H1 (cell line): ENCODE measurements around the gene ETNK1. TPM values are rescaled to one million over a fixed set of nuclear protein-coding genes. Genes with fewer than 3 reads are reported as not detected.

Experiments used
- BRCA1 ChIP-seq: IDR thresholded peaks from 2 replicates; pipeline ENCODE4 v1.6.1; 2012; ENCODE audit warnings: low read depth, low read length, improper control_type of control experiment
- CBX5 ChIP-seq: fragments of 300-800, 300-1000 bp; sonication (generic); IDR thresholded peaks from 2 replicates; pipeline ENCODE4 v1.7.1; 2016; ENCODE audit warnings: antibody characterized with exemption, low read length, low read depth
- CBX8 ChIP-seq: fragments of 300-800, 300-1000 bp; sonication (generic); IDR thresholded peaks from 2 replicates; pipeline ENCODE4 v1.7.1; 2016; ENCODE audit warnings: low read depth, low read length, borderline replicate concordance
- CHD2 ChIP-seq: IDR thresholded peaks from 2 replicates; pipeline ENCODE4 v1.6.1; 2012; ENCODE audit warnings: low read length, improper control_type of control experiment
- CTBP2 ChIP-seq: IDR thresholded peaks from 2 replicates; pipeline ENCODE4 v1.7.0; 2011; ENCODE audit warnings: borderline replicate concordance, mild to moderate bottlenecking, moderate library complexity, mixed read lengths, low read length; ENCODE audit not compliant: insufficient read depth, insufficient read length
- EP300 ChIP-seq, 2 experiments: IDR thresholded peaks; 1 replicate in 1 of 2; 2 replicates in 1 of 2; pipeline ENCODE4 v1.6.1; 2011 to 2012; ENCODE audit warnings: low read depth in 2 of 2, low read length in 2 of 2, mild to moderate bottlenecking in 2 of 2, borderline replicate concordance in 1 of 2, inconsistent platforms in 1 of 2, moderate library complexity in 1 of 2
- EZH2 ChIP-seq: fragments of 200-600 bp; sonication (generic); IDR thresholded peaks from 2 replicates; pipeline ENCODE4 v1.7.1; 2012; ENCODE audit warnings: low read depth, mild to moderate bottlenecking, moderate library complexity, low read length, inconsistent platforms; ENCODE audit not compliant: severe bottlenecking
- GABPA ChIP-seq: IDR thresholded peaks from 2 replicates; pipeline ENCODE4 v1.6.1; 2011; ENCODE audit warnings: mild to moderate bottlenecking, low read length, moderate library complexity, borderline replicate concordance; ENCODE audit not compliant: insufficient read depth
- GTF2F1 ChIP-seq: IDR thresholded peaks from 2 replicates; pipeline ENCODE4 v1.6.1; 2012; ENCODE audit warnings: low read depth, low read length, improper control_type of control experiment, borderline replicate concordance
- HDAC2 ChIP-seq, 2 experiments: fragments of 300-600 bp in 1 of 2; sonication (generic) in 1 of 2; IDR thresholded peaks; 2 replicates each; pipeline ENCODE4 v1.6.1; 2011 to 2012; ENCODE audit warnings: low read depth in 2 of 2, low read length in 2 of 2, mild to moderate bottlenecking in 2 of 2, moderate library complexity in 2 of 2, borderline replicate concordance in 1 of 2, inconsistent platforms in 1 of 2
- KDM1A ChIP-seq: fragments of 200-600, 300-600 bp; sonication (generic); IDR thresholded peaks from 2 replicates; pipeline ENCODE4 v1.7.1; 2016; ENCODE audit warnings: mild to moderate bottlenecking, low read length, borderline replicate concordance
- KDM5A ChIP-seq: fragments of 200-600 bp; IDR thresholded peaks from 2 replicates; pipeline ENCODE4 v1.7.1; 2012; ENCODE audit warnings: mild to moderate bottlenecking, low read length, inconsistent platforms, mixed read lengths
- MAFK ChIP-seq: IDR thresholded peaks from 2 replicates; pipeline ENCODE4 v1.6.1; 2012; ENCODE audit warnings: low read depth, mild to moderate bottlenecking, improper control_type of control experiment, low read length
- NRF1 ChIP-seq: IDR thresholded peaks from 2 replicates; pipeline ENCODE4 v1.6.1; 2011; ENCODE audit warnings: mild to moderate bottlenecking, low read depth, low read length, improper control_type of control experiment
- POLR2AphosphoS5 ChIP-seq: IDR thresholded peaks from 2 replicates; pipeline ENCODE4 v1.6.1; 2011; ENCODE audit warnings: low read depth, low read length
- POU5F1 ChIP-seq: IDR thresholded peaks from 2 replicates; pipeline ENCODE4 v1.6.1; 2011; ENCODE audit warnings: low read depth, mild to moderate bottlenecking, low read length, moderate library complexity
- RAD21 ChIP-seq, 2 experiments: IDR thresholded peaks in 1 of 2; conservative IDR thresholded peaks in 1 of 2; 2 replicates each; pipeline ENCODE4 v1.6.1; 2011; ENCODE audit warnings: low read depth in 2 of 2, low read length in 2 of 2, improper control_type of control experiment in 1 of 2, inconsistent platforms in 1 of 2, mild to moderate bottlenecking in 1 of 2, moderate library complexity in 1 of 2
- RFX5 ChIP-seq: IDR thresholded peaks from 2 replicates; pipeline ENCODE4 v1.6.1; 2011; ENCODE audit warnings: low read depth, low read length, improper control_type of control experiment, borderline replicate concordance
- RXRA ChIP-seq: IDR thresholded peaks from 2 replicates; pipeline ENCODE4 v1.6.1; 2011; ENCODE audit warnings: low read depth, mild to moderate bottlenecking, low read length, moderate library complexity; ENCODE audit not compliant: insufficient read depth
- SP4 ChIP-seq: IDR thresholded peaks from 2 replicates; pipeline ENCODE4 v1.6.1; 2012; ENCODE audit warnings: low read length, inconsistent platforms
- SUZ12 ChIP-seq: fragments of 200-600 bp; sonication (generic); IDR thresholded peaks from 2 replicates; pipeline ENCODE4 v1.6.1; 2012; ENCODE audit warnings: mild to moderate bottlenecking, inconsistent platforms, low read length, moderate library complexity, mixed read lengths
- TAF7 ChIP-seq: optimal IDR thresholded peaks from 2 replicates; pipeline ENCODE3; 2011; ENCODE audit warnings: low read depth, mild to moderate bottlenecking, inconsistent platforms, low read length, moderate library complexity, borderline replicate concordance
- TEAD4 ChIP-seq: IDR thresholded peaks from 2 replicates; pipeline ENCODE4 v1.6.1; 2012; ENCODE audit warnings: low read depth, low read length, inconsistent platforms, mixed read lengths
- polyA plus RNA-seq, 7 experiments: library from polyadenylated mRNA; depleted of rRNA in 3 of 7; stranded (reverse) in 5 of 7; unstranded in 2 of 7; fragments of >200 nt in 5 of 7; fragments of 200-250 nt in 2 of 7; gene quantifications; 1 replicate in 5 of 7; 2 replicates in 1 of 7; 4 replicates in 1 of 7; pipeline versions ENCODE4 v1.2.1 to v1.2.3, GENCODE V29; 2011 to 2013; ENCODE audit warnings: missing spikeins in 2 of 7, mixed read lengths in 2 of 7
- total RNA-seq: library from RNA; stranded (reverse); fragmentation: NEBNext Ultra II Directional; extraction: Animal tissue kit (Norgen Biotek cat#: 25700); gene quantifications from 2 replicates; pipeline ENCODE4 v1.2.1, GENCODE V29; 2021

ETNK1 gene
- total and polyA plus RNA-seq, 2 of the 8 experiments (the other 6 are each of a cell fraction or from before 2014, with no cell fraction given) = 11.6 to 82.7 TPM

DNA sequence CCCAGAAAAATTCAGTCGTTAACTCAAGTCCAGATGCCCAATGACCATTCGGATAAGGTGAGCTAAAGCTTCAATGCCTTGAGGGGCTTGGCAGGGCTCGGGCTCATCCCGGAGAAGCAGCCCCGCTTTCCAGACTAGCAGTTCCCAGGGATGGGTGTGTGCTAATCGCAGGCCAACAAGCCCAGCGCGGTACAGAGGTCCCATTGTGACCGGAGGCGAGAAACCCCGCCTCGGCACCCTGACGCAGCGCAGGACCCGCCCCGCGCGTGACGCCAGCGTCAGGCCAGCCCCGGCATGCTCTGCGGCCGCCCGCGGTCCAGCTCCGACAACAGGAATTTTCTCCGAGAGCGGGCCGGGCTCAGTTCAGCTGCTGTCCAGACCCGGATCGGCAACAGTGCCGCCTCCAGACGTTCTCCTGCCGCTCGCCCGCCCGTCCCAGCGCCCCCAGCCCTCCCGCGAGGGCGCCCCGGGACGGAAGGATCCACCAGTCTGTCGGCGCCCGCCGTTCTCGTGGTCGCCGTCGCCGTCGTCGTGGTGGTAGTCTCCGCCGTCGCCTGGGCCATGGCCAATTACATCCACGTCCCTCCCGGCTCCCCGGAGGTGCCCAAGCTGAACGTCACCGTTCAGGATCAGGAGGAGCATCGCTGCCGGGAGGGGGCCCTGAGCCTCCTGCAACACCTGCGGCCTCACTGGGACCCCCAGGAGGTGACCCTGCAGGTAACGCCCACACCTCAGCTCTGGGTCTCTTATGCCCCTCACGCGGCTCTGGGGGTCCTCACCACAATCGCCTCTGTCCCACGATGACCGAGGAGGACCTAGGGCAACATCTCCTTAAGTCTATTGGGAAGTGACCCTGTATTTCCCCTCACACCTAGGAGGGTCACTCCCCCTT, at the start of gene ETNK1 (continued):
- TF ChIP-seq POU5F1 (no peak), CBX8 (no peak), SUZ12 (no peak), GABPA (no peak), TAF7 (peak; percentile 52), TEAD4 (peak; percentile 29; the same call in 1 of the 2 replicates), BRCA1 (no peak), HDAC2 (IDR thresholded peaks at IDR 0.05; ENCODE audit: borderline replicate concordance in 1 of 2, low read depth in 2 of 2, low read length in 2 of 2) (no peak; a peak in 1 of 4 replicates), POLR2AphosphoS5 (peak; percentile 92), EP300 (IDR thresholded peaks at IDR 0.05; ENCODE audit: borderline replicate concordance in 1 of 2, low read depth in 2 of 2, low read length in 2 of 2) (peak in 1 of 2 experiments; percentile 27; a peak in 1 of 3 replicates), RXRA (no peak), KDM5A (no peak), RAD21 (IDR thresholded peaks at IDR 0.05 in 1 of 2, conservative IDR thresholded peaks at IDR 0.05 in 1 of 2; ENCODE audit: low read depth in 2 of 2, low read length in 2 of 2) (no peak), NRF1 (no peak), RFX5 (no peak), EZH2 (no peak), KDM1A (peak; percentile 10; the same call in 1 of the 2 replicates), MAFK (no peak), CTBP2 (no peak), CBX5 (no peak), SP4 (peak; percentile 57; the same call in 1 of the 2 replicates), GTF2F1 (0 out of 2 replicates have a peak, but pooled peaks have one; percentile 48), CHD2 (no peak)
